Measurements from ENCODE around the gene TIMELESS. TPM values are rescaled to one million over a fixed set of nuclear protein-coding genes. Genes with fewer than 3 reads are reported as not detected.
"Not testable (repeated sequence)": the region's sequence is repeated elsewhere in the genome, so short reads cannot be mapped to it uniquely, and the experiment has no call there.

TIMELESS gene
- total RNA-seq, 1 donor from 2014 or later: 3.2 TPM

DNA sequence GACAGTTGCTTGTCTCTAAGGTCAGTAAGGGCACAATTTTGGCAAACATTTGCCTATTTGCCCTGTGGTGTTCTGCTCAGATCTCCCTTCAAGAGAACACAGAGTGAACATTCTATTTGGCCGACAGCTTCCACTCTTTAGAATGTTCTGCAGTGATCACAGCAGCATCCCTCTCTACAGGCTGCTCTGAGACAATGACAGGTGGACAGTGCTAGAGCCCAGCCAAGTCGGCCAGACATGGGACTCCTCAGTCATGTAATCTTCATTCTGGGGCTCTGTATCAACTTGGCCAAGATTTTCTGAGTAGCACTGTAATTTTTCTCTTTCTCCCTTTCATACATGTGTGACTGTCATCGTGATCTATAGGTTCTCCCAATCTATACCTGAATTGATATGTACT, 34.8 kb downstream of the TIMELESS start:
- DNase-seq (ENCODE audit: missing footprints) (no peak), ATAC-seq (no peak)
- intact Hi-C loops (cut with DNase I): no loop called here

DNA sequence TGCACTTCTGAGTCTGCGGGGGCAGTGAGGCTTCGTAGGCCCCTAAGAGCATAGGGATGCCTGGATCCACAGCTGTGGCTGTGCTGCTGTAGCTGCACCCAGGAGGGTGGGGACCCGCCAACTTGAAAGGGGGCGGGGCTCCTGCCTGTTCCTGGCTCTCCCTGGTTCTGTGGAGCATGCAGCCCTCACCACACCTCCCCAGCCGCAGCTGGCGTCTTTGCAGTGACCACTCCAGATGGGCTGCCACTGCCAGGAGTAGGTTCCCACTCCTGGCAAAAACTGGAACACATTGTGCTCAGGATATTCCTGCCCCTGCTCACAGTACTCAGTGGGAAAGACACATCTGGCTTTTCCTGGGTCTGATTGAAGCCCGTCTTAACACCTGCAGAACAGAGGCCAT, 35.8 kb downstream of the TIMELESS start:
- ATAC-seq (peak; percentile 18), DNase-seq (ENCODE audit: missing footprints) (no peak)
- intact Hi-C loops (cut with DNase I): no loop called here

DNA sequence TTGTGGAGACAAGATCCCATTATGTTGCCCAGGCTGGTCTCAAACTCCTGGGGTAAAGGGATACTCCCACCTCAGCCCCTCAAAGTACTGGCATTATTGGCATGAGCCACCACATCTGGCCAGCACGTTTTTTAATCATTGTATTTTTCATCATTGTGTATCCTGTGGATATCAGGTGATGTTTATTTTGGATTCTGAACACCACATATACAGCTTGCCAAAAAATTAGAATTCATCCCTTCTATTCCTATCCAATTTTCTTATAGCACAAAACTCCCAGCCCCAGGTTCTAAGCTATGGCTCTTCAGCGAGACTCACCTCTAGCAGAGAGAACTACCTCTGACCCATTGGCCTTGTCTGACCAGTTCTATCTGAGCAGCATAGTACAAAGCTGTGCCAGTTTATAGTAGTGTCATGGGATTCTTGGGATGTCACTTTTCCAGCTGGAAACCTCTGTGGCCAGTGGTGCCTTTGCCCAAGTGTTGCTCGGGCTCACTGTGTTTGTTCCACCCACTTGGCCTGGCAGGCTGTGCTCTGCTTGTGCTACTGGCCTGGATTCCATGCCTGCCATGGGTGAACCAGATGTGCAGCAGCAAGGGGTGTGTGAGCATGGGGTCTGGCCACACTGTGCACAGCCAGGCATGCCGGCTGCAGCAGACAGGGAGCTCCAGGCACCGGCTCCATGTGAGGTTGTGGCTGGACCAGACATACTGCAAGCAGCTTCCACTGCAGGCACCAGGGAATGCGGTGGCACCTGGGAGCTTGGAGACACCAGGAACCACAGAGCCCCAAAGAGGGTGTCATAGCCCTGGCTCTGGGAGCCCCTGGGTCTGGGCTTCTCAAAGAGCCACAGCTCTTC, 37.2 kb downstream of the TIMELESS start:
- intact Hi-C loops (cut with DNase I): no loop called here
- ATAC-seq (peak; percentile 66), DNase-seq (ENCODE audit: missing footprints) (no peak)

DNA sequence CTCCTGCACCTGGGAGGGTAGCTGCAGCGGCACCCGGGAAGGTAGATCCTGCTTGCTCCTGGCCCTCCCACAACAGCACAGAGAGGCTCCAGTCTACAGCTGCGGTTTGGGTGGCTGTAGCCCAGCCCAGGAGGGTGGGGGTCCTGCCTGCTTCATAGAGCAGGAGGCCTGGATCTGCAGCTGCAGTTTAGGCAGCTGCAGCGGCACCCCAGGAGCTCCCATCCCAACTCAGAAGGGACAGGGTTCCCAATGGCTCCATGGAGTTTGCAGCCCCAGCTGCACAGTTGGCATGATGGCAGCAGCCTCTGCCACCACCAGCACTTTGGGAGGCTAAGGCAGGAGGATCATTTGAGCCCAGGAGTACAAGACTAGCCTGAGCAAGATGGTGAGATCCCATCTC, 38.5 kb downstream of the TIMELESS start:
- DNase-seq (ENCODE audit: missing footprints) (no peak), ATAC-seq (no peak)
- intact Hi-C loops (cut with DNase I): no loop called here

- intact Hi-C loops (cut with DNase I): no loop called here
- ATAC-seq (no peak), DNase-seq (ENCODE audit: missing footprints) (no peak)
Observed at GRCh38 chr12:56408799-56409417, 40.3 kb downstream of the TIMELESS start.

GRCh38 chr12:56404227-56404626, 45.0 kb downstream of the TIMELESS start:
- DNase-seq (ENCODE audit: missing footprints); intact Hi-C loops (cut with DNase I); ATAC-seq: not testable (repeated sequence)

DNA sequence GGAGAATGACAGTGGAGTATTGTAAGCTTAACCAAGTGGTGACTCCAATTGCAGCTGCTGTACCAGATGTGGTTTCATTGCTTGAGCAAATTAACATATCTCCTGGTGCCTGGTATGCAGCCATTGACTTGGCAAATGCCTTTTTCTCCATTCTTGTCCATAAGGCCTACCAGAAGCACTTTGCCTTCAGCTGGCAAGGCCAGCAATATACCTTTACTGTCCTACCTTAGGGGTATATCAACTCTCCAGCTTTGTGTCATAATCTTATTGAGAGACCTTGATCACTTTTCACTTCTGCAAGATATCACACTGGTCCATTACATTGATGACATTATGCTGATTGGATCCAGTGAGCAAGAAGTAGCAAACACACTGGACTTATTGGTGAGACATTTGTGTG, 47.6 kb downstream of the TIMELESS start:
- DNase-seq (ENCODE audit: missing footprints); intact Hi-C loops (cut with DNase I); ATAC-seq: not testable (repeated sequence)

DNA sequence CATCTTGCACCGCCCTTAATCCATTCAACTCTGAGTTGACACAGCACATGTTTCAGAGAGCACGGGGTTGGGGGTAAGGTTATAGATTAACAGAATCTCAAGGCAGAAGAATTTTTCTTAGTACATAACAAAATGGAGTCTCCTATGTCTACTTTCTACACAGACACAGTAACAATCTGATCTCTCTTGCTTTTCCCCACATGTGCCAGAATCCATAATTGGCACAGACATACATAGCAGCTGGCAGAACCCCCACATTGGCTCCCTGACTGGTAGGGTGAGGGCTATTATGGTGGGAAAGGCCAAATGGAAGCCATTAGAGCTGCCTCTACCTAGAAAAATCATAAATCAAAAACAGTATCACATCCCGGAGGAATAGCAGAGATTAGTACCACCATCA, 48.1 kb downstream of the TIMELESS start:
- ATAC-seq; intact Hi-C loops (cut with DNase I); DNase-seq (ENCODE audit: missing footprints): not testable (repeated sequence)

GRCh38 chr12:56399466-56399865, 49.8 kb downstream of the TIMELESS start:
- DNase-seq (ENCODE audit: missing footprints): not testable (repeated sequence)

GRCh38 chr12:56398324-56398723, 50.9 kb downstream of the TIMELESS start:
- intact Hi-C loops (cut with DNase I): no loop called here
- ATAC-seq (no peak), DNase-seq (ENCODE audit: missing footprints) (no peak)

More at GRCh38 chr12:56399466-56399865, 49.8 kb downstream of the TIMELESS start:
- ATAC-seq; intact Hi-C loops (cut with DNase I): not testable (repeated sequence)

GRCh38 chr12:56392331-56392730, 56.9 kb downstream of the TIMELESS start:
- intact Hi-C loops (cut with DNase I): no loop called here
- DNase-seq (ENCODE audit: missing footprints) (no peak), ATAC-seq (no peak)

GRCh38 chr12:56391721-56392120, 57.5 kb downstream of the TIMELESS start:
- no peak for DNase-seq (ENCODE audit: missing footprints)
- intact Hi-C loops (cut with DNase I): no loop called here
- no peak for ATAC-seq

- intact Hi-C loops (cut with DNase I): no loop called here
- no peak for DNase-seq (ENCODE audit: missing footprints)
- ATAC-seq: no peak
Observed at GRCh38 chr12:56389412-56389811, 59.8 kb downstream of the TIMELESS start.

DNA sequence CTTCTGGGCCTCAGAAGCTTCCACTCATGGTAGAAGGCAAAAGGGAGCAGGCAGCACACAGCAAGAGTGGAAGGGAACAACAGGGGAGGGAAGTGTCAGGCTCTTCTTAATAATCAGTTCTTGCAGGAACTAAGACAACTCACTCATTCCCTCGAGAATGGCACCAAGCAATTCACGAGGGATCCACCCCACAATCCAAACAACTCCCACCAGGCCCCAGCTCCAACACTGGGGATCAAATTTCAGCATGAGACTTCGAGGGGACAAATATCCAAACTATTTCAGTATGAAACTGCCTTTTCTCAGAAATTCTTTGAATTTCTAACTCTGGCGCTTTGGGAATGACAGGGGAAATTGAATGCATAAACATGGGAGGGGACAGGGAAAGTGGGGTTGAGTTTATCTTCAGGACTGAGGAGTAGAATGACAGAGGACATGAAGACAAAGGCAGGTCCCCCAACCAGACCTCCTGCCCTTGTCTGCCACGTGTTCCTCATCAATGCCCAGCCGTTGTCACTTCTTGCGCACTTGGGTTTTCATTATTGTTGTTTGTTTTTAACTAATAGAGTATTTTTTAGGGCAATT, 62.0 kb downstream of the TIMELESS start:
- DNase-seq (ENCODE audit: missing footprints) (no peak), ATAC-seq (no peak)
- intact Hi-C loops (cut with DNase I): no loop called here

GRCh38 chr12:56385873-56386272, 63.4 kb downstream of the TIMELESS start:
- DNase-seq (ENCODE audit: missing footprints) (no peak), ATAC-seq (no peak)
- intact Hi-C loops (cut with DNase I): no loop called here

GRCh38 chr12:56382611-56383010, 66.6 kb downstream of the TIMELESS start:
- DNase-seq (ENCODE audit: missing footprints) (no peak), ATAC-seq (no peak)
- intact Hi-C loops (cut with DNase I): no loop called here

DNA sequence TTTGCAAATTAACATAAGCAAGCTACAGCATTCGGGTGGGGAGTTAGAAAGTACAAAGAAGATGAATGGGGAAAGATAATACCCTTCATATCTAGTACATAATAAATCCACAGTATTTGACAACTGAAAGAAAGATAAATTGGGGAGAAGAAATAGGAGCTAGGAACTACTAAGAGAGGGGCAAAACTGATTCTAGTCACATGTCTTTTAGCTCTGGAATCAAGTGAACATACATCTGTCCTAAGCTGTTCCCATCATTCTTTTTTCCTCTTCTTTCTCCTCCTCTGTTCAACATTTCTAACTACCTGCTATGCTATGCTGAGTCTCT, 71.3 kb downstream of the TIMELESS start:
- ATAC-seq (no peak), DNase-seq (ENCODE audit: missing footprints) (no peak)
- intact Hi-C loops (cut with DNase I): no loop called here

DNA sequence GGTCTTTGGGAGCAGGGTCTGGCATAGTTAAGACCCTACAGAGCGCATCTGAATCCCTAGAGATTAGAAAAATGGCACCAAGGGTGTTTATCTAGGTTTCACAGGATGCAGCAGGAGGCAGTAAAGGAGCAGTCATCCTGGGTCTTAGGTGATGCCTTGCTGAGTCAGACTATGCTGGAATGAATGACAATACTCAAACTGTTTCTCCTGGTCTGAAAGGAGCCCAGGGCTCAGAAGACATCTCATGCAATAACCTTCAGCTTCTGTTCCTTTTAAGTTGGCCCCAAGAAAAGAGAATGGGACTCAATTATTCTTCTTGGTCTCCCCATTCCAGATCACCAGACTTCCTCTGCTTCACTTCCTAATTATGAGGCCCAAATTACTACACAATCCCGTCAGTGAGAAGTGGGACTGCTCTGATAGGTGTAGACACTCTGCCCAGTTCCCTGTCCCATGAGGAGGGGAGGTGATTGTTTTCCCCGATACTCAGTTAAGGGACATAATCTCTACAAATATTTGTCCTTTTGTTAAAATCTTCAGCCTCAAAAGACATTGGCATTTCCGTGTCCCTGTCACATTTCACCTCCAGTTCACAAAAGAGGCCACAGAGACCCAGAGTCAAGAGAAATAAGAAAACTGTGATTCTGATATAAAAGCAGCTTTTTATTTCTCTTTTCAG, 71.8 kb downstream of the TIMELESS start:
- no peak for ATAC-seq
- no peak for DNase-seq (ENCODE audit: missing footprints)
- intact Hi-C loops (cut with DNase I): no loop called here

DNA sequence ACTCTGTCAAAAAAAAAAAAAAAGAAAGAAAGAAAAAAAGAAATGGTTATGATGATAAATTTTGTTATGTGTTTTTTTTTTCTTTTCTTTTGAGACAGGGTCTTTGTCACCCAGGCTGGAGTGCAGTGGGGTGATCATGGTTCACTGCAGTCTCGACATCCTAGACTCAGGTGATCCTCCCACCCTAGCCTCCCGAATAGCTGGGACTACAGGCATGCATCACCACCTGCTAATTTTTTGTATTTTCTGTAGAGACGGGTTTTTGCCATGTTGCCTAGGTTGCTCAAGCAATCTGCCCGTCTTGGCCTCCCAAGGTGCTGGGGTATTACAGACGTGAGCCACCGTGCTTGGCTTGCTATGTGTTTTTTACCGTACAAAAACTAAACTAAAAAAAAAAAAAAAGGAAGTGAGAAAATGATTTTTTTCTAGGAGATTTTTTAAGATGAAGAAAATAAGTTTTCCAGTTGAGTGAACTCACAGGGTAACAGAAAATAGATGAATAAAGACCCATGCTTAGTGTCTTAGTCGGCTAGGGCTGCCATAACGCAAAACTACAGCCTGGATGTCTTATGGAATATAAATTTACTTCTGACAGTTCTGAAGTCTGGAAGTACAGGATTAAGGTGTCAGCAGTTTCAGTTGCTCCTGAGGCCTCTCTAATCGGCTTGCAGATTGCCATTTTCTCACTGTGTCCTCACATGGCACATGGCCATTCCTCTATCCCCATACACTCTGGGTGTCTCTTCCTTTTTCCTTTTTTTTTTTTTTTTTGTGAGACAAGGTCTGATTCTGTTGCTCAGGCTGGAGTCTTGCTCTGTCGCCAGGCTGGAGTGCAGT, 73.4 kb downstream of the TIMELESS start:
- no peak for DNase-seq (ENCODE audit: missing footprints)
- intact Hi-C loops (cut with DNase I): no loop called here
- ATAC-seq: no peak

Data from Right ventricle myocardium inferior (tissue), 1 donor.